DND-41 (cell line): ENCODE results near the gene AGR3.

Experiments
- EZH2 ChIP-seq: IDR thresholded peaks from 3 replicates; pipeline ENCODE4 v1.6.1; 2012; ENCODE audit warnings: borderline replicate concordance, low read depth, mild to moderate bottlenecking, moderate library complexity, low read length, inconsistent platforms; ENCODE audit not compliant: severe bottlenecking
- TF ChIP-seq, protein P1 (sequence below): IDR thresholded peaks from 2 replicates; pipeline ENCODE4 v1.5.1; 2012; ENCODE audit warnings: borderline replicate concordance, low read length, moderate library complexity, mild to moderate bottlenecking; ENCODE audit not compliant: poor library complexity, severe bottlenecking; ENCODE audit errors: extremely low read depth

DNA sequence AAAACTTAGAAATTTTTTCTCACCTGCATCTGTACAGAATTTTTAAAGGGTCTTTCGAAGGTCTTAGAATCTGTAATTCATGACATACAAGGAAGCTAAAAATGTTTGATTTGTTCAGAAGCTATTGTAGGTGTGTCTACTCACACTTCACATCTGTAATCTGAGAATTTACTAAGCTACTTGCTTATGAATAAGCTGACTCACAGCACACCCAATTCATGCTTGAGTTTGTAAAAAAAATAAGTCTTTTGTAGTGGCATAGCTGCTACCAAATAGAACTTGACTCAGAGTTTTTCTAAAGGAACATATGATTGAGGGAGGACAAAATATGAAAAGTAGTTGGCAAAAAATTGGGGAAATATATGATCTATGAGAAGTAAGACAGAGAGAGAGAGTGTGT, 64.2 kb downstream of the AGR3 start:
- no peak for TF ChIP-seq EZH2
- TF ChIP-seq, protein P1, sequence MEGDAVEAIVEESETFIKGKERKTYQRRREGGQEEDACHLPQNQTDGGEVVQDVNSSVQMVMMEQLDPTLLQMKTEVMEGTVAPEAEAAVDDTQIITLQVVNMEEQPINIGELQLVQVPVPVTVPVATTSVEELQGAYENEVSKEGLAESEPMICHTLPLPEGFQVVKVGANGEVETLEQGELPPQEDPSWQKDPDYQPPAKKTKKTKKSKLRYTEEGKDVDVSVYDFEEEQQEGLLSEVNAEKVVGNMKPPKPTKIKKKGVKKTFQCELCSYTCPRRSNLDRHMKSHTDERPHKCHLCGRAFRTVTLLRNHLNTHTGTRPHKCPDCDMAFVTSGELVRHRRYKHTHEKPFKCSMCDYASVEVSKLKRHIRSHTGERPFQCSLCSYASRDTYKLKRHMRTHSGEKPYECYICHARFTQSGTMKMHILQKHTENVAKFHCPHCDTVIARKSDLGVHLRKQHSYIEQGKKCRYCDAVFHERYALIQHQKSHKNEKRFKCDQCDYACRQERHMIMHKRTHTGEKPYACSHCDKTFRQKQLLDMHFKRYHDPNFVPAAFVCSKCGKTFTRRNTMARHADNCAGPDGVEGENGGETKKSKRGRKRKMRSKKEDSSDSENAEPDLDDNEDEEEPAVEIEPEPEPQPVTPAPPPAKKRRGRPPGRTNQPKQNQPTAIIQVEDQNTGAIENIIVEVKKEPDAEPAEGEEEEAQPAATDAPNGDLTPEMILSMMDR: no peak
